Uterus (tissue), 2 donors: Measurements from ENCODE around the gene AZIN2.
A peak's percentile ranks its signal among the peaks of the same experiment; 100 is the strongest.

Experiments
- POLR2A ChIP-seq, 2 donors: fragments of 450-650 bp; IDR thresholded peaks; one replicate each; pipeline ENCODE4 v1.6.1; 2016; ENCODE audit warnings: antibody characterized with exemption in 2 of 2, mild to moderate bottlenecking in 1 of 2, moderate library complexity in 1 of 2
- TF ChIP-seq, protein P1 (sequence below), 4 experiments: fragments of 200-600 bp in 2 of 4; fragments of 450-650 bp in 2 of 4; sonication (generic) in 2 of 4; IDR thresholded peaks; one replicate each; pipeline ENCODE4 v1.5.1; 2016 to 2019; ENCODE audit warnings: antibody characterized with exemption in 4 of 4, mild to moderate bottlenecking in 2 of 4, moderate library complexity in 1 of 4

GRCh38 chr1:33055210-33056008 lies 25.5 kb upstream of the AZIN2 start:
- TF ChIP-seq, protein P1, sequence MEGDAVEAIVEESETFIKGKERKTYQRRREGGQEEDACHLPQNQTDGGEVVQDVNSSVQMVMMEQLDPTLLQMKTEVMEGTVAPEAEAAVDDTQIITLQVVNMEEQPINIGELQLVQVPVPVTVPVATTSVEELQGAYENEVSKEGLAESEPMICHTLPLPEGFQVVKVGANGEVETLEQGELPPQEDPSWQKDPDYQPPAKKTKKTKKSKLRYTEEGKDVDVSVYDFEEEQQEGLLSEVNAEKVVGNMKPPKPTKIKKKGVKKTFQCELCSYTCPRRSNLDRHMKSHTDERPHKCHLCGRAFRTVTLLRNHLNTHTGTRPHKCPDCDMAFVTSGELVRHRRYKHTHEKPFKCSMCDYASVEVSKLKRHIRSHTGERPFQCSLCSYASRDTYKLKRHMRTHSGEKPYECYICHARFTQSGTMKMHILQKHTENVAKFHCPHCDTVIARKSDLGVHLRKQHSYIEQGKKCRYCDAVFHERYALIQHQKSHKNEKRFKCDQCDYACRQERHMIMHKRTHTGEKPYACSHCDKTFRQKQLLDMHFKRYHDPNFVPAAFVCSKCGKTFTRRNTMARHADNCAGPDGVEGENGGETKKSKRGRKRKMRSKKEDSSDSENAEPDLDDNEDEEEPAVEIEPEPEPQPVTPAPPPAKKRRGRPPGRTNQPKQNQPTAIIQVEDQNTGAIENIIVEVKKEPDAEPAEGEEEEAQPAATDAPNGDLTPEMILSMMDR (IDR thresholded peaks at IDR 0.05), result peak; percentile 70 to 80 (median 72)
- no peak for TF ChIP-seq POLR2A (IDR thresholded peaks at IDR 0.05)
